Measurements from ENCODE around the gene GORASP1.

The GORASP1 gene

DNA sequence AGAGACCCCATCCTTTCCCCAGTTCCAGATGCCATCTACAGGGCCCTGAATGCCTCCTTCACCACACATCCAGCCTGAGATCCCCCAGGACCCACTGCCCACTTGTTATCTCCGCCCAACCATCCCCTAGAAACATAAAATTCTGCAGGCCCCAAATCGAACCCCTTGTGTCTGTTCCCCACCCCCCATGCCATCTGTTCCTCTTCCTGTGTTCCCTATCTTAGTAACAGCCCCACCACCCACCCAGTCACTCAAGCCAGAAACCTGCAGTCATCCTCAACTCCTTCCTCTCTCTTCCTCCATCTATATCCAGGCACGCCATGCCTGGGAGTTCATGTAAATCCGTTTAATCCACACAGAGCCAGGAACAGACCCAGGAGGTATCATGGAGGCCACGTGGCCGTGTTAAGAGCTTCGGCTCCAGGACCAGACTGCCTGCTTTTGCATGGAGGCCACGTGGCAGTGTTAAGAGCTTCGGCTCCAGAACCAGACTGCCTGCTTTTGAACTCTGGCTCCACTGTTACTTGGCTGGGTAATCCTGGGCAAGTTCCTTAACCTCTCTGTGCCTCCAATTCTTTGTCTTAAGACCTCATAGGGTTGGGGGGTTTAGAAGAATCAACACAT is 41.1 kb upstream of the GORASP1 start:
- Histone ChIP-seq H3K27ac (ENCODE audit: low read depth, low read length) (peak overlapping the region; percentile 96), H3K4me3 (ENCODE audit: low read depth in 1 of 5, low read length in 5 of 5) (peak overlapping the region; percentile 43 to 59 (median 56)), H3K9me3 (ENCODE audit: control insufficient read depth in 5 of 5, low read length in 5 of 5) (no peaks in the 10 kb centered on the region), H3K36me3 (ENCODE audit: control insufficient read depth in 5 of 5, insufficient read depth in 5 of 5, low read length in 5 of 5) (peaks cover 6 to 32% (median 31%) of the 10 kb centered on the region in 5 donors), H3K9ac (ENCODE audit: low read length in 5 of 5) (peak overlapping the region in 4 of 5 donors; percentile 35 to 81 (median 68)), H3K27me3 (ENCODE audit: control insufficient read depth in 5 of 5, insufficient read depth in 4 of 5, low read length in 5 of 5) (no peaks in the 10 kb centered on the region), H3K4me1 (ENCODE audit: control insufficient read depth in 5 of 5, insufficient read depth in 5 of 5, low read length in 5 of 5) (peaks cover 30 to 73% (median 66%) of the 10 kb centered on the region in 5 donors)

DNA sequence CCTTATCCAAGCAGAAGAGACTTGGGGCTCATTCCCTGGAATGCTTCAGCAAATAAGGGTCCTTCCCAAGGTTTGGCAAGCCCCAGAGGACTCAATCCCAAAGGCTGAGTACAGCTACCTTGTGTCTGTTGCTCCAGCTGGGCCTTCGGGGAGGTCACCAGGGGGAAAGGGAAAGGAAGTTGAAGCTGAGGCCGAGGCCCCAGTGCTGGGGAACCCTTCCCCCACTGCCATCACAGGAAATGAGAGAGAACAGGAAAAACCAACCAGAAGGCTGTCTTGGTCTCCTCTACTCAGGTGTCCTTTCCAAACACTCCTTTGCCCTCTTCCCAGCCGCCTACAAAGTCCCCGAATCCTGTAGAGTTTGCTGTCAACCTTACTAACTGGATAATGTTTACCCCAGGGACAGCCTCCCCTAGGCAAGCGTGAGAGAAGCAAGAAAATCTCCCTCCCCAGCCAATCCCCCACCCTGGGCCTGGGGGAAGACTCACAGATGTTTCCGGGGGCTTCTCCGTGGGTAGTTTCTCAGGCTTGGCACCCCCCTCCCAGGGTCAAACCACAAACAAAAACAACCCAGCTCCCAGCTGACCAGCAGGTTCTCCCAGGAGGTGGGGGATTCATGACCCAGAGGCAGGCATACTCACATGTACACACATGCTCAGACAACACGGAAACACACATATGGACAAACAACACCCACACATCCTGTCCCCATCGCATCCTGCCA is 40.4 kb upstream of the GORASP1 start:
- H3K27ac ChIP-seq (ENCODE audit: low read depth, low read length) = peak overlapping the region; percentile 96
- H3K9ac ChIP-seq (ENCODE audit: low read length in 5 of 5) = peak overlapping the region; percentile 35 to 81 (median 67)
- H3K27me3 ChIP-seq (ENCODE audit: control insufficient read depth in 5 of 5, insufficient read depth in 4 of 5, low read length in 5 of 5) = no peaks in the 10 kb centered on the region
- no peaks in the 10 kb centered on the region for H3K9me3 ChIP-seq (ENCODE audit: control insufficient read depth in 5 of 5, low read length in 5 of 5)
- H3K36me3 ChIP-seq (ENCODE audit: control insufficient read depth in 5 of 5, insufficient read depth in 5 of 5, low read length in 5 of 5) = peaks cover 6 to 39% (median 38%) of the 10 kb centered on the region in 5 donors
- H3K4me1 ChIP-seq (ENCODE audit: control insufficient read depth in 5 of 5, insufficient read depth in 5 of 5, low read length in 5 of 5) = peaks cover 30 to 80% (median 72%) of the 10 kb centered on the region in 5 donors
- peak overlapping the region; percentile 43 to 59 (median 56) for H3K4me3 ChIP-seq (ENCODE audit: low read depth in 1 of 5, low read length in 5 of 5)

DNA sequence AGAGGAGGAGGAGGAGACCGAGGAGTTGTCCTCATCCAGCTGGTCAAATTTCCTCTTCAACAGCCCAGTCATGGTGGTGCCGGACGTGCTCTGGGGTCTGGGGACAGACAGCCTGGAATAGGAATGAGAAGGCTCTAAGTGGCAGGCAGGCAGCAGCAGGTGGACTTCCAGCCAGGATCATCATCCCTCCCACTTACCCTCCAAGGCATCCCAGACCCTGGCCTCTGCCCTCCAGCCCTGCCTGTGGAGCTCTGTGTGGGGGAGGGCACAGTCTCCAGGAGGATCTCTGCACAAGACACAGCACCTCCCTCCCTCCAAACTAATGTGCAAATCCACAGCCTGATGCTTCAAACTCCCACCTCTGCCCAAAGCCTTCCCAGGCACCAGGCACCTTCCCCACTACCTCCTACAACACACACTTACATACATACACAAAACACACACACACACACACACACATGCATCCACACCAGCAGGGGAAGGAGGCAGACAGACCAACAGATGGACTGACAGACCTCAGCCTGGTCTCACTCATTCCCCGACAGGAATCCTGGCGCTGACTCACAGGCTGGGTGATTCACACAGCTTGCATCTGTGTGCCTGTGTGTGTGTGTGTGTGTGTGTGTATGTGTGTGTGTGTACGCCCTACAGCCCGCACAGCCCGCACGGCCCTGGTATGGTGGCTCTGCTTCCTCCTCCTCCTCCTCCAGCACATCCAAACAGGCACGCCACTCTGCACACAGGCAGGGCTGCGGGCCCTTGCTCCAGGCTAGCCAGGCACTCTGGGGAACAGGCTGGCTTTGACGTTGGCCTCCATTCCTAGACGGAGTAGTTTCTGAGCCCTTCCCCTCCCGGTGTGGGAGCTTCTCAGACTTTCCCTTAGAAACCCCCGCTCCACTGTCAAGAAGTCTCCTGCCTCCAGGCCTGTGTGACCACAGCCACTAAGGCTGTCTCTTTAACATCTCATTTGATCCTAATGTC is 39.5 kb upstream of the GORASP1 start:
- Histone ChIP-seq H3K9ac (ENCODE audit: low read length in 5 of 5) (peak overlapping the region in 4 of 5 donors; percentile 59 to 81 (median 68)), H3K4me1 (ENCODE audit: control insufficient read depth in 5 of 5, insufficient read depth in 5 of 5, low read length in 5 of 5) (peaks cover 28 to 84% (median 72%) of the 10 kb centered on the region in 5 donors), H3K36me3 (ENCODE audit: control insufficient read depth in 5 of 5, insufficient read depth in 5 of 5, low read length in 5 of 5) (peaks cover 6 to 49% (median 48%) of the 10 kb centered on the region in 5 donors), H3K4me3 (ENCODE audit: low read depth in 1 of 5, low read length in 5 of 5) (peak overlapping the region; percentile 43 to 59 (median 56)), H3K27me3 (ENCODE audit: control insufficient read depth in 5 of 5, insufficient read depth in 4 of 5, low read length in 5 of 5) (no peaks in the 10 kb centered on the region), H3K27ac (ENCODE audit: low read depth, low read length) (peak overlapping the region; percentile 96), H3K9me3 (ENCODE audit: control insufficient read depth in 5 of 5, low read length in 5 of 5) (no peaks in the 10 kb centered on the region)

DNA sequence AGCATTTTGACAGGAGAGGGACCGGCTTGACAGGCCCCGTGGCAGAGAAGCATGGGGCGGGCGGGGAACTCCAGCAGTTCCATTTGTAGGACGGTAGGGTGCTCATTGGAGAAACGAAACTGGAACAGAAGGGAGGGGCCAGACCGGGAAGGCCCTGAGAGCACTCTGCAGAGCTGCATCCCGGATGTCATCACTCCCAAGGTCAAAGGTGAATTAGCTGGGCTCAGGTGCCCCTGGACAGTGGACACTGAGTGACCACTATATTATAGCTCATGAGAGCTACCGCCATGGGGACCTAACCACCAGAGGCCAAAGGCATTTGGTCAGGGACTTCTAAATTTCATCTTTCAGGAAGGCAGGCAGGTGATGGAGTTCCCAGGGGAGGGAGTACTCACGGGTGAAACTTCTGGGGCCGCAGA is 38.7 kb upstream of the GORASP1 start:
- Histone ChIP-seq H3K4me3 (ENCODE audit: low read depth in 1 of 5, low read length in 5 of 5) (peak overlapping the region in 1 of 5 donors; percentile 33), H3K27me3 (ENCODE audit: control insufficient read depth in 5 of 5, insufficient read depth in 4 of 5, low read length in 5 of 5) (no peaks in the 10 kb centered on the region), H3K4me1 (ENCODE audit: control insufficient read depth in 5 of 5, insufficient read depth in 5 of 5, low read length in 5 of 5) (peaks cover 33 to 84% (median 72%) of the 10 kb centered on the region in 5 donors), H3K27ac (ENCODE audit: low read depth, low read length) (peak overlapping the region; percentile 96), H3K36me3 (ENCODE audit: control insufficient read depth in 5 of 5, insufficient read depth in 5 of 5, low read length in 5 of 5) (peaks cover 6 to 57% (median 56%) of the 10 kb centered on the region in 5 donors), H3K9me3 (ENCODE audit: control insufficient read depth in 5 of 5, low read length in 5 of 5) (no peaks in the 10 kb centered on the region), H3K9ac (ENCODE audit: low read length in 5 of 5) (no peak overlapping the region)

DNA sequence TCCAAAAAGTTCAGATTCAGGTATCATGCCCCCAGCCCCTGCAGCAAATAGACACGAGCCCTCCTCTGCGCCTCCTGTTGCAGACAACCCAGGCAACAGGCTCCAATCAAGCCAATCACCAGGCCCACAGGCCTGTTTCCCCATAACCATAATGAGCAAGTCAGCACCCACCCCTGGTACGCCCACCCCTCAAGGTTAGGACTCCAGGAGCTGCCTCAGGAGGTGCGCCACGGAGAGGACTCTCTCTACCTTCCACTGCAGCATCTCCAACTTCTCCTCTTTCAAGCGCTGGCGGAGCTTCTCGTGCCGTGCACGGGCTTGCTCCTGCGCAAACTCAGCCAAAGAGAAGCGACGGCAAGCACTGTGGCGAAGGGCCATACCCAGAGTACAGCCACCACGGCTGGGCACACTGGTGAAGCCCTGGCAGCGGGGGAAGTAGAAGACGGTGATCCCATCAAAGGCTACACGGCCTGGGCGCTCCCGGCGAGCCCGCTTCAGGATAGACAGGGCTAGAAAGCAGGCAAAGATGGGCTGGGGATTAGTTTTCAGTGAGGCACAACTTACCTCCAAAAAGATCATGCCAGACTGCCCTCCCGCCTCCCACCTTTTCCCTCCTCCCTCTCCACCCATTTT is 37.4 kb upstream of the GORASP1 start:
- H3K36me3 ChIP-seq (ENCODE audit: control insufficient read depth in 5 of 5, insufficient read depth in 5 of 5, low read length in 5 of 5) = peaks cover 6 to 65% (median 62%) of the 10 kb centered on the region in 5 donors
- no peaks in the 10 kb centered on the region for H3K27me3 ChIP-seq (ENCODE audit: control insufficient read depth in 5 of 5, insufficient read depth in 4 of 5, low read length in 5 of 5)
- H3K4me1 ChIP-seq (ENCODE audit: control insufficient read depth in 5 of 5, insufficient read depth in 5 of 5, low read length in 5 of 5) = peaks cover 24 to 79% (median 65%) of the 10 kb centered on the region in 5 donors
- H3K9ac ChIP-seq (ENCODE audit: low read length in 5 of 5) = no peak overlapping the region
- H3K4me3 ChIP-seq (ENCODE audit: low read depth in 1 of 5, low read length in 5 of 5) = no peak overlapping the region
- H3K27ac ChIP-seq (ENCODE audit: low read depth, low read length) = no peak overlapping the region
- no peaks in the 10 kb centered on the region for H3K9me3 ChIP-seq (ENCODE audit: control insufficient read depth in 5 of 5, low read length in 5 of 5)

DNA sequence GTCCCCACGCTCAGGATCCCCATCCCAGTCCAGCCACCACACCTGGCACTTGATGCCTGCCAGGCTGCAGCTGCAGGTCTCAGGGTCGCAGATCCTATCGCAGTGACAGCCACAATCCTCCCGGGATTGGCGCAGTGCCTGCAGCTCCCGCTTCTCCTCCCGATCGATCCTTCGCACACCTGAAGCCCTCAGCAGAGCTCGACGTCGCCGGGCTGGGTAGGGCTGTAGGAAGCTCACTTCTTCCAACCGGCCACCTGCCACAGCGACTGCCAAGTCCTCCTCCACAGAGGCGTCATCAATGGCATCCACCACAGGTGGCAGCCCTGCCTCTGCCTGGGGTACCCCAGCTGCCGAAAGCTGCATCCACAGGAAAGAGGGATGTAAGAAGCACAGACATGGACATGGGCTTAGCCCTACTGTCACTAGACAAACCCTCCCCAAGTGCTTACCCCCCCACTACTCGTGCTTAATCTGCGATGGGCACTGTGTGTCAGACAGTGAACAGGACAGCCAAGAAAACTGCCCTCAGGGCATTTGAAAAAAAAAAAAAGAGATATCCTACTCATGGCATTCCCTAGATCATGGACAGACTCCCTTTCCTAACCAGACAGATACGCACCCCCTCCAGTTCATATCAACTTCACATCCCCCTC is 36.8 kb upstream of the GORASP1 start:
- Histone ChIP-seq H3K27me3 (ENCODE audit: control insufficient read depth in 5 of 5, insufficient read depth in 4 of 5, low read length in 5 of 5) (no peaks in the 10 kb centered on the region), H3K9me3 (ENCODE audit: control insufficient read depth in 5 of 5, low read length in 5 of 5) (no peaks in the 10 kb centered on the region), H3K36me3 (ENCODE audit: control insufficient read depth in 5 of 5, insufficient read depth in 5 of 5, low read length in 5 of 5) (peaks cover 6 to 67% (median 62%) of the 10 kb centered on the region in 5 donors), H3K4me3 (ENCODE audit: low read depth in 1 of 5, low read length in 5 of 5) (no peak overlapping the region), H3K9ac (ENCODE audit: low read length in 5 of 5) (no peak overlapping the region), H3K27ac (ENCODE audit: low read depth, low read length) (no peak overlapping the region), H3K4me1 (ENCODE audit: control insufficient read depth in 5 of 5, insufficient read depth in 5 of 5, low read length in 5 of 5) (peaks cover 21 to 72% (median 58%) of the 10 kb centered on the region in 5 donors)

DNA sequence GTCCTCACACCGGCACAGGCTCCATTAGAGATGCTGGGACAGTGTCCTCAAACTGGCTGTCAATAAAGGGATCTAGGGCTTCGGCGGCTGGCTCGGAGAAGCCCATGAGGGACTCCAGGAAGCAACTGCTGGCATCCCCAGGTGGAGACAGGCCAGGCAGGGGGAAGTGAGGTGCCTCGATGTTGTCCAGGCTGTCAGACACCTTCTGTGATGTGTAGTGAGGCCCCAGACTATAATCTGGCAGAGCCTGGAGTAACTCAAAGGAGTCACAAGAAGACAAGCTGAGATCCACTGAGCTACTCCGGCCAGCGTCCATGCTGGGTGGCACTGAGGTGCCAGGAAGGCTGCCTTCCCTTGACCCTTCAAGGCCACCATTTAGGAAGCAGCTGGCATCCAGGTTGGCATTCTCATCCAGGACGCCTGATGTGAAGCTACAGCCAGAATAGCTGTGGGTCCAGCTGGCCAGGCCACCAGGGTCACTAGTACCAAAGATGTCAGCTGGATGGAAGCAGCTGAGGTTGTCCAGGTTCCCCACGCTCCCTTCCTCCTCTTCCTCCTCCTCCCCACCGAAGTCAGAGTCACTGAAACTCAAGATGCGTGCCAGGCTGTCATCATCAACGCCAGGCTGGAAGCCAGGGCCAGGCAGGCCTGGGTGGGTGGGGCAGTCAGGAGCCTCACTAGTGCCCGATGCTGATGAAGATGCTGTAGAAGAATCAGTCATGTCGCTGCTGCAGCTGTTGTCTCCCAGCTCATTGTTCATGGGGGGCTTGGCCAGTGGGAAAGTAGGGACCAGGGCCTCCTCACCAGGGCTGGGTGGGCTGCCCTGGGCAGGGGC is 35.8 kb upstream of the GORASP1 start:
- Histone ChIP-seq H3K9me3 (ENCODE audit: control insufficient read depth in 5 of 5, low read length in 5 of 5) (no peaks in the 10 kb centered on the region), H3K27ac (ENCODE audit: low read depth, low read length) (no peak overlapping the region), H3K4me3 (ENCODE audit: low read depth in 1 of 5, low read length in 5 of 5) (no peak overlapping the region), H3K36me3 (ENCODE audit: control insufficient read depth in 5 of 5, insufficient read depth in 5 of 5, low read length in 5 of 5) (peaks cover 6 to 71% (median 62%) of the 10 kb centered on the region in 5 donors), H3K27me3 (ENCODE audit: control insufficient read depth in 5 of 5, insufficient read depth in 4 of 5, low read length in 5 of 5) (no peaks in the 10 kb centered on the region), H3K9ac (ENCODE audit: low read length in 5 of 5) (no peak overlapping the region), H3K4me1 (ENCODE audit: control insufficient read depth in 5 of 5, insufficient read depth in 5 of 5, low read length in 5 of 5) (peaks cover 21 to 65% (median 49%) of the 10 kb centered on the region in 5 donors)

DNA sequence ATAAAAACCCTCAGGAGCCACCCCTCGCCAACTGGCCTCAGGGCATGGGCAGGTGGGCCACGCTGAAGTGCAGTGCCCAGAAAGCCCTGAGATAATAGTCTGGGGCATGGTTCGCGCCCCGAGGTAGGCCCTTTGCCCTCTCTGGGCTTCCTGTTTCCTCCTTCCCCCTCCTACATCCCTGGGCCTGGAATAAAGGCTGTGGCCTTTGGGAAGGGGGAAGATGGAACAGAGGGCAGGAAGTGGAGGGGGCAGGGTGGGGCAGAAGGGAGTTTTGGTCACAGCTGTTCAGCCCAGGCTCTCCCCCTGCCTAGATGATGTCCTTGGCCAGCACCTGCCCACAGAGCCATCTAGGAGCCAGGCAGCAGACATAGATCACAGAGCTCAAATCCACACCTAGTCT is 34.6 kb upstream of the GORASP1 start:
- H3K9me3 ChIP-seq (ENCODE audit: control insufficient read depth in 5 of 5, low read length in 5 of 5) = no peaks in the 10 kb centered on the region
- H3K4me3 ChIP-seq (ENCODE audit: low read depth in 1 of 5, low read length in 5 of 5) = no peak overlapping the region
- peaks cover 6 to 76% (median 69%) of the 10 kb centered on the region in 5 donors for H3K36me3 ChIP-seq (ENCODE audit: control insufficient read depth in 5 of 5, insufficient read depth in 5 of 5, low read length in 5 of 5)
- peak overlapping the region; percentile 46 for H3K27ac ChIP-seq (ENCODE audit: low read depth, low read length)
- peaks cover 11 to 53% (median 37%) of the 10 kb centered on the region in 5 donors for H3K4me1 ChIP-seq (ENCODE audit: control insufficient read depth in 5 of 5, insufficient read depth in 5 of 5, low read length in 5 of 5)
- H3K9ac ChIP-seq (ENCODE audit: low read length in 5 of 5) = no peak overlapping the region
- H3K27me3 ChIP-seq (ENCODE audit: control insufficient read depth in 5 of 5, insufficient read depth in 4 of 5, low read length in 5 of 5) = no peaks in the 10 kb centered on the region
